ENCODE data around the gene LRRTM4.

DNA sequence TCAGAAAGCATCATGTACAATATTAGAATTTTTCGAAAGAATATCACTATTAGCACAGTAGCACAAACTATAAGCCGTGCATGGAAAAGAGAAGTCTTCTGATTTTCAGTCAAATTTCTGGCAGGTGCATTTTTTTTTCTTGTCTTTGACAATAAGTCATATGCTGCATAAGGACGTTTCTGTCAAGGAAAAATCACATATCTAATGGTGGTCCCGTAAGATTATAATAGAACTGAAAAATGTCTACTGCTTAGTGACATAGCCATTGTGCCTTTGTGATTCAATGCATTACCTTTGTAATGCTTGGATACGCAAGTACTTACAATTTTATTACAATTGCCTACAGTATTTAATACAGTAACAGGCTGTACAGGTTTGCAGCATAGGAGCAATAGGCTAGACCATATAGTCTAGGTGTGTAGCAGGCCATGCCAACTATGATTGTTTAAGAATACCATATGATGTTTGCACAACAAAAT lies 329.3 kb downstream of the LRRTM4 start:
- TF ChIP-seq, protein P1, sequence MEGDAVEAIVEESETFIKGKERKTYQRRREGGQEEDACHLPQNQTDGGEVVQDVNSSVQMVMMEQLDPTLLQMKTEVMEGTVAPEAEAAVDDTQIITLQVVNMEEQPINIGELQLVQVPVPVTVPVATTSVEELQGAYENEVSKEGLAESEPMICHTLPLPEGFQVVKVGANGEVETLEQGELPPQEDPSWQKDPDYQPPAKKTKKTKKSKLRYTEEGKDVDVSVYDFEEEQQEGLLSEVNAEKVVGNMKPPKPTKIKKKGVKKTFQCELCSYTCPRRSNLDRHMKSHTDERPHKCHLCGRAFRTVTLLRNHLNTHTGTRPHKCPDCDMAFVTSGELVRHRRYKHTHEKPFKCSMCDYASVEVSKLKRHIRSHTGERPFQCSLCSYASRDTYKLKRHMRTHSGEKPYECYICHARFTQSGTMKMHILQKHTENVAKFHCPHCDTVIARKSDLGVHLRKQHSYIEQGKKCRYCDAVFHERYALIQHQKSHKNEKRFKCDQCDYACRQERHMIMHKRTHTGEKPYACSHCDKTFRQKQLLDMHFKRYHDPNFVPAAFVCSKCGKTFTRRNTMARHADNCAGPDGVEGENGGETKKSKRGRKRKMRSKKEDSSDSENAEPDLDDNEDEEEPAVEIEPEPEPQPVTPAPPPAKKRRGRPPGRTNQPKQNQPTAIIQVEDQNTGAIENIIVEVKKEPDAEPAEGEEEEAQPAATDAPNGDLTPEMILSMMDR (IDR thresholded peaks at IDR 0.05) = no peak
- TF ChIP-seq POLR2A (IDR thresholded peaks at IDR 0.05) = no peak
